SJCRH30 (cell line): ENCODE data around the gene CLASRP. TPM values are rescaled to one million over a fixed set of nuclear protein-coding genes. Genes with fewer than 3 reads are reported as not detected.

ENCODE experiments used
- DNase-seq, 2 experiments: peaks; one replicate each; pipeline ENCODE4 v3.0.0-alpha.2; 2015 to 2020
- H3K27ac ChIP-seq: fragments of 250-450 bp; sonication (Bioruptor Pico); 2 replicates; pipeline ENCODE4 v1.5.1; 2020; ENCODE audit warnings: mild to moderate bottlenecking, moderate library complexity
- H3K27me3 ChIP-seq: fragments of 250-450 bp; sonication (Bioruptor Pico); 2 replicates; pipeline ENCODE4 v1.5.1; 2020; ENCODE audit warnings: mild to moderate bottlenecking, moderate library complexity
- H3K36me3 ChIP-seq: fragments of 250-450 bp; sonication (Bioruptor Pico); 2 replicates; pipeline ENCODE4 v1.5.1; 2020; ENCODE audit warnings: mild to moderate bottlenecking, moderate library complexity
- H3K4me1 ChIP-seq: fragments of 250-450 bp; sonication (Bioruptor Pico); 2 replicates; pipeline ENCODE4 v1.5.1; 2020; ENCODE audit warnings: mild to moderate bottlenecking, moderate library complexity
- H3K4me3 ChIP-seq: fragments of 250-450 bp; sonication (Bioruptor Pico); 2 replicates; pipeline ENCODE4 v1.5.1; 2020; ENCODE audit warnings: mild to moderate bottlenecking, moderate library complexity
- H3K9me3 ChIP-seq: fragments of 250-450 bp; sonication (Bioruptor Pico); replicated peaks from 2 replicates; pipeline ENCODE4 v1.5.1; 2020; ENCODE audit warnings: mild to moderate bottlenecking, moderate library complexity
- total RNA-seq: library from RNA; depleted of rRNA; stranded (reverse); fragments of >200 nt; shearing (Covaris generic); gene quantifications from 2 replicates; pipeline ENCODE4 v1.2.3, GENCODE V29; 2014

CLASRP gene
- total RNA-seq, 1 experiment from 2014 or later, result 39.8 TPM

DNA sequence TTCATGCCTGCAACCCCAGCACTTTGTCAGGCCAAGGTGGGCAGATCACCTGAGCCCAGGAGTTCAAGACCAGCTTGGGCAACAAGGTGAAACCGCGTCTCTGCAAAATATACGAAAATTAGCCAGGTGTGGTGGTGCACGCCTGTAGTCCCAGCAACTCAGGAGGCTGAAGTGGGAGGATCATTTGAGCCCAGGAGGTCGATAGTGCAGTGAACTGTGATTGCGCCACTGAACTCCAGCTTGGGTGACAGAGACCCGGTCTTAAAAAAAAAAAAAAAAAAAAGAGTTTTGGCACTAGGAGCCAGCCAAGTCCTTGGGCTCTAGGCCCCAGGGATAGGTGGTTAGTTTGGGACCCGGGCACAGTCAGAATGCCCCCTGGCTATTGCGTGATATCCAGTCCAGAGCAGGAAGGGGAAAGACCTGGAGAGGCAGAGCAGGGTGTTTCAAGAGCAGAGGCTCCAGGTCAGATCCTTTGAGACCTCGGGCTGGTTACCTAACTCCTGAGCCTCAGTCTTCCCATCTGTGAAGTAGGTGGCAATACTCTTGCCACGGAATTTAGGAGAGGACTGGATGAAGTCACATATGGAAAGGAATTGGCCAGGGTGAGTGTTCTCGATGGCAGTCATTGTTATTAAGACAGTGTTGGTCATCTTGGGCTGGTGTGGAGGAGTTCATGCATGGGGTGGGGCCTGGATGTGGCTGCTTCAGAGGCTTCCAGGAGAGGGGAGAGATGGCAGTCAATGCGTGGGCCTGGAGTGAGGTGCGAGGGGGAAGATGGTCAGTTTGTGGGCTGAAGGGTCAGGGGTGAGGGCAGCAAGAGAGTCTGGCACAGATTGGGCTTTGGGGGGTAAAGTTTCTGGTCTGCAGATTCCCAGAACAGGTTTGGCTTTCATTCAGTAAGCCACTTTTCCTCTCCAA lies 56.9 kb downstream of the CLASRP start:
- Histone ChIP-seq H3K4me1 (peaks cover 11% of the 10 kb centered on the region), H3K9me3 (no peaks in the 10 kb centered on the region), H3K36me3 (peaks cover 1% of the 10 kb centered on the region; the same call in 1 of the 2 replicates), H3K27ac (no peak overlapping the region), H3K27me3 (no peaks in the 10 kb centered on the region), H3K4me3 (no peak overlapping the region)
- no peak for DNase-seq

DNA sequence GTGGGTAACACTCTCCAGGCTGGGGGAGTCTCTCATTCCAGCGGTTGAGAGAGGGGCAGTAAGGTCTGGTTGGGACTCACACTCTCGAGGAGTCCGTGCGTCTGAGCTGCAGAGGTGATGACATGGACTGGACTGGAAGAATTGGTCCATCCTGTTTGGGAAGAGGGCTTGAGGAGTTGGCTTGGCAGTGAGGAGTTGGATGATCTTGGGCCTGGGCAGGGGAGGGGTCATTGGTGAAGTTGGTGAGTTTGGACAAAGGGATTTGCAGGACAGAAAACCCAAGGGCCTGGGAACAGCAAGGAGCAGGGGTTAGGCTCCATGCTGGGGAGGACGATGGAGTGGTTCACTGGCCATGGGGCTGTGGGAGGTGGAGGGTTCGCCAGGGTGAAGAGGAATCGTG lies 57.9 kb downstream of the CLASRP start:
- no peak overlapping the region for H3K27ac ChIP-seq
- H3K36me3 ChIP-seq, result no peaks in the 10 kb centered on the region
- peaks cover 11% of the 10 kb centered on the region for H3K4me1 ChIP-seq
- no peaks in the 10 kb centered on the region for H3K9me3 ChIP-seq
- no peaks in the 10 kb centered on the region for H3K27me3 ChIP-seq
- DNase-seq, result no peak
- H3K4me3 ChIP-seq, result no peak overlapping the region

DNA sequence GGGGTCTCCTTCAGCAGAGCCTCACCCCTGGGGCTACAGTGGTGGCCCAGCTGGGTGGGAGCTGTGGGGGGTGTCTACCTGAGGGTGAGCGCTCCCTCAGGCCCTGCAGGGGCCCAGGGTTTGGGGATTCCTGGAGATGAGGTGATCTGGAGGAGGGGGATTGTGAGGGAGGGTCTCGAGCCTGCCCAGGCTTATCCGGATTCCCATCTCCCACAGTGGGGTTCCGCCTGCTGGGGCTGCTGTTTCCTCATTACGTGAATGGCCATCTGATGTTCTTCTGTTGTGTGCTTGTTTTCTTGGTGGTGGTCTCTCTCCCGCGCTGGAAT lies 58.6 kb downstream of the CLASRP start:
- no peaks in the 10 kb centered on the region for H3K36me3 ChIP-seq
- H3K27me3 ChIP-seq, result no peaks in the 10 kb centered on the region
- H3K4me1 ChIP-seq, result peaks cover 11% of the 10 kb centered on the region
- H3K27ac ChIP-seq, result no peak overlapping the region
- DNase-seq, result no peak
- no peaks in the 10 kb centered on the region for H3K9me3 ChIP-seq
- no peak overlapping the region for H3K4me3 ChIP-seq

DNA sequence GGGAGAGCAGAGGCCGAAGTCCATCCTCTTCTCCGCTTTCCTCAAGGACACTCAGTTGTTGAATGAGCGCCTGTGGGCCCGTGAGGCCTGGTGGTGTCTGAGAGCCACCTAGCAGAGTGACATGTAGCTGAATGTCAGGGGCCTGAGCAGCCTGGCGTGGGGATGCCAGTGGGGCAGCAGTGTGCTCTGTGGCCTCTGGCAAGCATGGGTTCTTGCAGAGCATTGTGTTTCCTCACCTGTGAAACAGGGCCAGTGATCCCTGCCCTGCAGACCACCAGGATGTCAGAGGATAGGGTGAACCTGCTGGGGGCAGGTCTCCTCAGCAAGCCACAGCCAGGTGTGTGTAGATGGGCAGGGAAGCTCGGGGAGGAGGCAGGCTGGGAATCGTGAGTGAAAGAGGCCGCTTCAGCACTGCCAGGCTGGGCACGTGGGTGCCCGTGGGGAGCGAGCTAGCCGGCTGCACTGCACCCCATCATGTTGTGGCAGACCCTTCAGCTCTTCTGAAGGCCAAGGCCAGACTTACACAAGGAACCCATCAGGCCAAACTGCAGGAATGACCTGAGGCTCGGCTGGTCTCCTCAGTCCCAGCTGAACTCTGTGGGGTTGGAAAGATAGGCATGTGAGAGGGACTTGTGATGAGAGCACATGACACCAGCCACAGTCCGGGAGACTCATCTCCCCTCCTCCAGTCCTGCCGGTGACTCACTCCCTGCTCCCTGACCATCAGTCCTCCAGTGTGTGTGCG lies 59.1 kb downstream of the CLASRP start:
- Histone ChIP-seq H3K27me3 (no peaks in the 10 kb centered on the region), H3K9me3 (no peaks in the 10 kb centered on the region), H3K4me3 (no peak overlapping the region), H3K4me1 (peaks cover 15% of the 10 kb centered on the region), H3K36me3 (no peaks in the 10 kb centered on the region), H3K27ac (no peak overlapping the region)
- peak; percentile 50 to 51 for DNase-seq

DNA sequence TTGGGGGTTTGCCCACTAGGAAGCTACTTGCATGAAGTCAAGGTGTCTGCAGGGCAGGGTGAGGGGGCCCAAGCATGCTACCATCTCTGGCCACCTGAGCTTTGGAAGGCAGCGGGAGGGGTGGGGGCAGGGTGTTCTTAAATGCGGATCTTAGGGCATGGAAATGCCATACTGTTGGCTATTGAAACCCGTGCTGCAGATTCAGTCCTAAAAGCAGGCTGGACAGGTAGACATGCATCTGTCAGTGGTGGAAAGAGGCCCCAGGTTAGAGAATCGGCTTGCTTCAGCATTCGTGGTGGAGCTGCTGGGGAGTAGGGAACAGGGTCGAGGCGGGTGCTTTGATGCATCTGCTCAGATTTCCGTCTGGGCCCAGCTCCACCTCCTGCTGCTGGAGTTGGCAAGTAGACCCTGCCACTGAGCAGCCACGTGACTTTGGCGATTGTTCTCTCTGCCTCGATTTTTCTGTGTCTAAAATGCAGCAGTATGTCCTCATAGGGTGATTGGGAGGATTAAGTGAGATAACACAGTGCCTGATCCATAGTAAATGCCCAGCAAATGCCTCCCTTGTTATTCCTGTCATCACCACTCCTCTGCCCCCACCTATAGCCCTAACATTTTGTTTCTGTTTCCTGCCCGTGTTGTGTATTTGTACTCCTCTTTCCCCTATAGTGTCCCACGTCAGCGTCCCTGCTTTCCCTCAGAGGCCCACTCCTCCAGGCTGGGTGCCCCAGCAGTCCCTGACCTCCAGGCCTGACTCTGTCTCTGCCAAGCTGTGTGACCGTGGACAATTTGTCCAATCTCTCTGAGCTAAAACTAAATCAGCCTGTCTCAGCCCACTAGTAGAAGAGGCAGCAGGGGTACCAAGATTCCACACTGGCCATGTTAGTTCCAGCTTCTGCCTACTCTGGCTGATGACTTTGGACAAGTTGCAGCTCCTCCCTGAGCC lies 59.9 kb downstream of the CLASRP start:
- H3K27me3 ChIP-seq, result no peaks in the 10 kb centered on the region
- no peak for DNase-seq
- H3K4me1 ChIP-seq, result peaks cover 19% of the 10 kb centered on the region
- H3K36me3 ChIP-seq, result no peaks in the 10 kb centered on the region
- H3K4me3 ChIP-seq, result no peak overlapping the region
- H3K27ac ChIP-seq, result no peak overlapping the region
- no peaks in the 10 kb centered on the region for H3K9me3 ChIP-seq

DNA sequence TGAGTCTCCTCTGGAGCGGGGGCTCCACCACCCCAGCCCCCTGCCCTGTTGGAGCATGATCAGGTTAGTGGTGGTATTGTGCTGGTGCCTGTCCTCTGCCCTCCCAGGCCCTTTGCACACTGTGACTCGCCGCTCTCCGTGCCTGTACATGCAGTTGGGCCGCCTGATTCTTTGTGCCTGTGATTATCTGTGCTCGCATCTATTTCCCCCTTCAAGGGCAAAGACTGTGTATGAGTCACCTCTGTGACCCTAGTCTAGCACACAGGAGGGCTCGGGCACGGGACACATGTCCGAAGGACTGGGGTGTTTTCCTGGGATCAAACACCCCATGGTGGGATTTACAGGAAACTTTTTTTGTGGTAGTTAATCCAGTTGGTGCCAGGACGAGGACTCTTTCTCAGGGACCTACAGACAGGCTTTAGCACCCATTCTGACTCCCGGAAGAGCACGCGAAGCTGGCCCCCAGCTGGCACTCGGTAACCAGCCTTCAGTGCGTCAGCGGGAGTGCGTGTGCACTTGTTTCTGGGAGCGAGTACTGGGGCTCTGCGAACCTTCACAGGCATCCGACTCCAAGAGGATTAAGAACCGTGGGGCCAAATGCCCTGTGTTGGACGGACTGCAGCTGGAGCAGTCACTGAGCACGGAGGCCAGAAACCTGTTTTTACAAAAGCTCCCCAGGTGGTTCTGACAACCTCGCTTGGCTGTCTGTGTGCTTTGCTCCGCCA lies 60.8 kb downstream of the CLASRP start:
- Histone ChIP-seq H3K9me3 (no peaks in the 10 kb centered on the region), H3K36me3 (no peaks in the 10 kb centered on the region), H3K4me3 (no peak overlapping the region), H3K27me3 (no peaks in the 10 kb centered on the region), H3K27ac (no peak overlapping the region), H3K4me1 (peaks cover 19% of the 10 kb centered on the region)
- no peak for DNase-seq

DNA sequence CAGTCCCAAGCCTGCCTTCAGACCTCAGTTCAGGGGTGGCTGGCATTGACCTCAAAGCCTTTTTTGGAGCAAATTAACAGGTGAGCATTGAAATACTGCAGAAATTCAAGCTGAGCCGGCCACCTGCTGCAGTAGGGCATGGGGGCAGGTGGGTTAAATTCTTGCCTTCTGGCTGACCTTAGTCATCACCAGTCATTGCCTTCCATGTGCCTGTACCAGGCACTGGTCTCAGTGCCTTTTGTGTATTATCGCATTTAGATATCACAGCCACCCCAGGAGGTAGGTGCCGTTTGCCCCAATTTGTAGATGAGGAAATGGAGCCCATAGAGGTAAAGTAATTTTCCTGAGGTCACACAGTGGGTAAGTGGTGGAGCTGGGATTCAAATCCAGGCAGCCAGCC lies 61.4 kb downstream of the CLASRP start:
- no peak for DNase-seq
- H3K4me3 ChIP-seq, result no peak overlapping the region
- no peaks in the 10 kb centered on the region for H3K9me3 ChIP-seq
- no peaks in the 10 kb centered on the region for H3K27me3 ChIP-seq
- no peak overlapping the region for H3K27ac ChIP-seq
- H3K36me3 ChIP-seq, result no peaks in the 10 kb centered on the region
- peaks cover 19% of the 10 kb centered on the region for H3K4me1 ChIP-seq

DNA sequence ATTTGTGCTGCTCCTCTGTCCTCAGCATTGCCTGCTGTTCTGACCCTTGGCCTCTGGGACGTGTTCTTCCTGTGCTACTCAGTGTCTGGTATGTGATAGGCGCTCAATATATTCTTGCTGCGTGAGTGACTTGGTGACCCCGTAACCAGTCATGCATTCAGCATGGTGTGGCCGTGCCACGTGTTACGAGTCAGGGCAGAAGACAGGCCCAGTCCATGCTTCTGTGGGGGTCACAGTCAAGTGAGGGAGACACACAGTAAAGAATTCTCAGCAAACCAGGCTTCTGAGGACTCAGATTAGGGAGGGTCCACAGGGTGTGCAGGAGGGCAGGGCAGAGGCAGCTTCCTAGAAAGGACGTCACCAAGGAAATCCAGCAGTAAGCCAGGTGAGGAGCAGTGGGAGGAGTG lies 62.0 kb downstream of the CLASRP start:
- Histone ChIP-seq H3K36me3 (no peaks in the 10 kb centered on the region), H3K27ac (no peak overlapping the region), H3K4me1 (peaks cover 19% of the 10 kb centered on the region), H3K4me3 (no peak overlapping the region), H3K27me3 (no peaks in the 10 kb centered on the region), H3K9me3 (no peaks in the 10 kb centered on the region)
- no peak for DNase-seq

DNA sequence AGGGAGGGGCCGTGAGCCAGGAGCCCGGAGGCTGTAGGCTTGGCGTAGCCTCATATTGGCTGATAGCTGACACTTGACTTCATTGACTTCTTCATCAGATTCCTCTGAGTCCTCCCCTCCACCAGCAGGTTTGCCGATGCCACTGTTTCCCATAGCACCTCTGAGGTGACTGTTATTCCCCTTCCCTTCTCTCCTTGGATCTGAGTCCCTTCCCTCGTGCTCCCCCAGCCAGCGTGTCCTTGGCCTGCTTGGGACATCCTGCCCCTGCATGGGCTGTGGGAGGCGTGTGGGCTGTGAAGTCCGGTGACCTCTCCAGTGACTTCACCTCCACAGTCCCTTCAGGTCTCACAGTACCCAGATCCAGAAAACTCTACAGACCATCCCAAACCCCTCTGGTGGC lies 63.0 kb downstream of the CLASRP start:
- no peak for DNase-seq
- Histone ChIP-seq H3K4me1 (peaks cover 19% of the 10 kb centered on the region), H3K9me3 (no peaks in the 10 kb centered on the region), H3K27me3 (no peaks in the 10 kb centered on the region), H3K36me3 (no peaks in the 10 kb centered on the region), H3K27ac (no peak overlapping the region), H3K4me3 (no peak overlapping the region)

DNA sequence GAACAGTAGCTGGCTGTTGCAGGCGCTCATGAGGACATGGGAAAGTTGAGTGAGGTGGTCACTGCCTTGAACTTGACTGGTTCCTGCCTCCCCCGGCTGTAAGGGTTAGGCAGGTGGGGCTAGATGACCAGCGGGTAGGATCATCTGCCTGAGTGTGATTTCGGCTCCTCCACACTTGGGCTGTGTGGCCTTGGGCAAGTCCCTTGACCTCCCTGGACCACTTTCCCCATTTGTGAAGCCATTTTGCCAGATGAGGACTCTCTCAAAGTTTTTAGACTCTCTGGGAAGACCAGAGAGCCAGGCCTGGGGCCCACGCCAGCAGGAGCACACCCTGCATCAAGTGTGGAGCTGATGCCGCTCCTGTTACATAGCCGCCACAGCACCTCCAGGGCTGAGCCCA lies 63.6 kb downstream of the CLASRP start:
- Histone ChIP-seq H3K4me1 (peaks cover 19% of the 10 kb centered on the region), H3K4me3 (no peak overlapping the region), H3K27me3 (no peaks in the 10 kb centered on the region), H3K36me3 (no peaks in the 10 kb centered on the region), H3K27ac (no peak overlapping the region), H3K9me3 (no peaks in the 10 kb centered on the region)
- DNase-seq, result no peak

DNA sequence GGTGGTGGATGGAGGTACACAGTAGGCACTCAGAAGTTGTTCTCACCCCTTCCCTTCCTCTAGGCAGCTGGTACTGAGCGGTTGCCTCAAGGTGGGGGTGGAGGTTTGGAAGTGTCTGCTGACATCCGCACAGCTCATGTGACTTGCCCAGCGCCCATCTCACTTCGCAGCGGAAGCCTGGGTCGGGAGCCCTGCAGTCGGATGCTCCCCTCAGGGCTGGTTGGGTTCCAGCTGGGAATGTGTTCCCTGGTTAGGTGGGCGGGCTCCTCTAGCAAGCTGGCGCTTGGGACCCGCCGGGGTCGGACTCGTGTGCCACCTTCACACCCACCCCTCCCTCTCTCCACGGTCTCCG lies 64.3 kb downstream of the CLASRP start:
- no peaks in the 10 kb centered on the region for H3K27me3 ChIP-seq
- no peak overlapping the region for H3K27ac ChIP-seq
- no peaks in the 10 kb centered on the region for H3K9me3 ChIP-seq
- H3K4me1 ChIP-seq, result peaks cover 19% of the 10 kb centered on the region
- H3K4me3 ChIP-seq, result no peak overlapping the region
- peak; percentile 18 to 29 for DNase-seq
- H3K36me3 ChIP-seq, result no peaks in the 10 kb centered on the region

DNA sequence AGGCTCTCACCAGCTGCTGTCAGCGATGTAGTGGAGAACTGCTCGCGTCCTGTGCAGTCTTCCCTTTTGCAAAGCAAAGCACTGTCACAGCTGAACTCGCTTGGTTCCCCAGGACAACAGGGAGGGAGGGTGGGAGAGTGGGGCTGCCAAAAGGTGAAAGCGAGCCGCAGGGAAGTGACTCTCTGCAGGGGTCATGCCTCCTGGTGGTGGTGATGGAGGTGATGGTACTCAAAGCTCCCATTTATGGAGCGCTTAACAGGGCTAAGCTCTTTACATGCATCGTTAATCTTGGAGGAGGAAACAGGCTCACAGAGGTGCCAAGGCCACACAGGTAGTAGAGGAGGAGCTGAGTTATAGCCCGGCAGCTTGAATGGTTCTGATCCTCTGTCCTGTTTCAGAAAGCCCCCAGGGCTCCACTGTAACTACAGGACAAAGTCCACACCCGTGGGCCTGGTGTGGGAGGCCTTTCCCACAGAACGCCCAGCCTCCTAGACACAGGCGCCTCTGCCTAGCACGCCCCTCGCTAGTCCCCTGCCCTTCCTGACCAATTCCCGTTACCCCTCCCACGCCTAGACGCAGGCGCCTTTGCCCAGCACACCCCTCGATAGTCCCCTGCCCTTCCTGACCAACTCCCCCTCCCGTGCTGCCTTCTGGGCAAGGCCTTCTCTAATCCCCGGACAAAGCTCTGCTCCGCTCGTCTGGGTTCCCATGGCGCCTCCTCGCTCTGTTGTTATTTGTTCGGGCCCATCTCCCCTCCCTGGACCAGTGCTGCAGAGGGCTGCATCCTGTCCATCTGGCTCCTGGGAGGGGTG lies 64.9 kb downstream of the CLASRP start:
- H3K4me1 ChIP-seq, result peaks cover 15% of the 10 kb centered on the region
- no peak overlapping the region for H3K4me3 ChIP-seq
- no peaks in the 10 kb centered on the region for H3K9me3 ChIP-seq
- H3K27ac ChIP-seq, result no peak overlapping the region
- H3K27me3 ChIP-seq, result no peaks in the 10 kb centered on the region
- DNase-seq, result no peak
- H3K36me3 ChIP-seq, result no peaks in the 10 kb centered on the region

DNA sequence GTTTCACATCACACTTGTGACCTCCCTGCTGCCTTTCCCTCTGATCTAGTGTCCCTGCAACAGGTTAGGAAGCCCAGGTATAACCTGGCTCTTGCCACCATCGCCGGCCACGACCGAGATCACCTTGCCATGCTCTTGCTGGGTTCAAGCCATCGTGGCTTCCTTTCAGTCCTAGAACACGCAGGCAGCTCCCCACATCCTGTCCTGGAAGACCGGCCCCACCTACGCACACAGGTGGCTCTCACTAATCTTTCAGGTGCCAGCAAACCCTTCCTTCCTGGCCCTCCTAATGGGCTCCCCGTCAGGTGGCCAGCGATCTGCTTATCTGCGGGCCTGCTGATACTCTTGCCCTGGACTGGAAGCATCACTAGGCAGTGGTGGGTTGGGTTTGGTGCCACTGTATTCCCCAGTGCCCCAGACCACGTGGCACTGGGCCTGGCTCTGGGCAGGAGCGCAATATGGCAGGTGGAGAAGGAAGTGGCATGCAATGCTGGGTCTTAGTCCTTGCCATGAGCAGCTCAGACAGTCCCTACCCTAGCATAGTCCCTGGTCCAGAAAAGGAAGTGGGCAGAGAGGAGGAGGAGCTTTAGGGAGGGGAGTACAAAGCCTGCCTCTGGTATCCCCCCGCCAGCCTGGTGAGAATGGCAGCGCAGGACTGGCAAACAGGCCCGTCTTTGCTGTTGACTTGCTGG lies 66.0 kb downstream of the CLASRP start:
- Histone ChIP-seq H3K27me3 (no peaks in the 10 kb centered on the region), H3K9me3 (no peaks in the 10 kb centered on the region), H3K4me1 (peaks cover 8% of the 10 kb centered on the region; the same call in 1 of the 2 replicates), H3K4me3 (no peak overlapping the region), H3K27ac (no peak overlapping the region), H3K36me3 (no peaks in the 10 kb centered on the region)
- DNase-seq, result no peak
